Hippocampal formation (tissue), 2 donors: ENCODE results near the gene LYSMD2.

ENCODE experiments used
- DNase-seq, 2 donors: peaks; one replicate each; lab custom pipeline; 2025; lab: John Stamatoyannopoulos, UW

Gene LYSMD2

GRCh38 chr15:51751697-51752683 is 14.5 kb upstream of the LYSMD2 start:
- peak; percentile 44 to 53 for DNase-seq

- DNase-seq = peak; percentile 40 to 61
These were observed 13.6 kb upstream of the LYSMD2 start, which contains the start of gene TMOD2 for GRCh38 chr15:51750792-51751696. Gene TMOD2 (plus strand): TSS chr15:51751597. CDS start chr15:51766442, 14,845 bp downstream.

GRCh38 chr15:51750186-51750585 is 12.7 kb upstream of the LYSMD2 start:
- no peak for DNase-seq

- no peak for DNase-seq
These were observed 11.9 kb upstream of the LYSMD2 start for GRCh38 chr15:51749307-51749706.

- DNase-seq = no peak
These were observed 1.7 kb upstream of the LYSMD2 start for GRCh38 chr15:51739061-51739712.

GRCh38 chr15:51738553-51738952 is 1.1 kb upstream of the LYSMD2 start:
- no peak for DNase-seq

GRCh38 chr15:51736751-51737521 is 519 bp downstream of the LYSMD2 start:
- DNase-seq = peak in 1 of 2 donors; percentile 54

GRCh38 chr15:51736069-51736468 is 1.4 kb downstream of the LYSMD2 start:
- no peak for DNase-seq

- DNase-seq = no peak
These were observed 2.0 kb downstream of the LYSMD2 start for GRCh38 chr15:51735228-51736010.

- DNase-seq = no peak
These were observed 4.8 kb downstream of the LYSMD2 start for GRCh38 chr15:51732646-51733045.

GRCh38 chr15:51731549-51732267 is 5.7 kb downstream of the LYSMD2 start:
- peak in 1 of 2 donors; percentile 23 for DNase-seq

- DNase-seq = no peak
These were observed 10.1 kb downstream of the LYSMD2 start for GRCh38 chr15:51727141-51727897.

GRCh38 chr15:51726302-51727073 is 11.0 kb downstream of the LYSMD2 start:
- DNase-seq = no peak

- no peak for DNase-seq
These were observed 12.8 kb downstream of the LYSMD2 start for GRCh38 chr15:51724673-51725072.

- DNase-seq = no peak
These were observed 13.3 kb downstream of the LYSMD2 start for GRCh38 chr15:51724199-51724598.

GRCh38 chr15:51721199-51721960 is 16.1 kb downstream of the LYSMD2 start:
- no peak for DNase-seq
